K562 (cell line): ENCODE data around the gene RIMOC1. TPM values are rescaled to one million over a fixed set of nuclear protein-coding genes. Genes with fewer than 3 reads are reported as not detected.
A peak's percentile ranks its signal among the peaks of the same experiment; 100 is the strongest.

Source experiments
- ATAC-seq: fragments of 200-7000 bp; cut with Tn5 transposase; 3 replicates; pipeline ENCODE4 v1.9.1; 2020; ENCODE audit warnings: moderate library complexity
- BruUV-seq: library from RNA; stranded (reverse); fragments of 400-500 nt; replicated peaks from 2 replicates; lab custom pipeline; 2021; lab: Mats Ljungman, UMichigan
- CTCF ChIA-PET: fragments of 300-600 bp; formaldehyde crosslinking; extraction: SDS; loops from one replicate; lab custom pipeline; 2021; ENCODE audit warnings: low intra/inter-chr PET ratio; lab: Yijun Ruan, JAX
- POLR2A ChIA-PET: fragments of 300-600, 350-650 bp; sonication (Branson Sonifier 250); formaldehyde crosslinking; extraction: SDS; loops from one replicate; lab custom pipeline; 2021; ENCODE audit warnings: antibody characterized with exemption, inconsistent platforms; lab: Yijun Ruan, JAX
- DNase-seq, 4 experiments: peaks; one replicate each; pipeline versions ENCODE4 v3.0.0 to v3.0.0-alpha.2; 2011 to 2018; ENCODE audit warnings: low spot score in 3 of 4, mixed read lengths in 3 of 4; ENCODE audit errors: extremely low read depth in 1 of 4
- FAIRE-seq: peaks from 2 replicates; lab custom pipeline; 2011; peaks lifted over from hg19 to GRCh38; lab: Jason Lieb, UNC
- H2AFZ ChIP-seq: 2 replicates; pipeline ENCODE4 v1.6.0; 2011; ENCODE audit warnings: low read depth, low read length, control low read depth, inconsistent platforms
- H3K27ac ChIP-seq: fragments of 200-600 bp; 3 replicates; pipeline ENCODE4 v1.8.0; 2011; ENCODE audit warnings: low read depth, mild to moderate bottlenecking, control low read depth, inconsistent platforms, low read length, moderate library complexity, mixed read lengths; ENCODE audit errors: extremely low read depth
- H3K27me3 ChIP-seq, 2 experiments: fragments of 300-600 bp in 1 of 2; 2 replicates in 1 of 2; 3 replicates in 1 of 2; pipeline versions ENCODE4 v1.6.0 to v1.8.0; 2011; ENCODE audit warnings: inconsistent platforms in 2 of 2, low read length in 2 of 2, mild to moderate bottlenecking in 1 of 2, mixed read lengths in 1 of 2, moderate library complexity in 1 of 2; ENCODE audit not compliant: control insufficient read depth in 2 of 2, insufficient read depth in 2 of 2
- H3K36me3 ChIP-seq: fragments of 300-600 bp; 3 replicates; pipeline ENCODE4 v1.8.0; 2011; ENCODE audit warnings: mild to moderate bottlenecking, low read length, inconsistent platforms; ENCODE audit not compliant: control insufficient read depth, insufficient read depth
- H3K4me1 ChIP-seq, 2 experiments: fragments of 200-600 bp in 1 of 2; replicated peaks in 1 of 2; 2 replicates in 1 of 2; 3 replicates in 1 of 2; pipeline versions ENCODE4 v1.5.1 to v1.8.0; 2011; ENCODE audit warnings: inconsistent platforms in 2 of 2, low read length in 2 of 2, mild to moderate bottlenecking in 1 of 2, mixed read lengths in 1 of 2, moderate library complexity in 1 of 2; ENCODE audit not compliant: control insufficient read depth in 2 of 2, insufficient read depth in 2 of 2
- H3K4me2 ChIP-seq: 2 replicates; pipeline ENCODE4 v1.6.1; 2011; ENCODE audit warnings: low read length, control low read depth, inconsistent platforms, mixed read lengths; ENCODE audit not compliant: insufficient read depth
- H3K4me3 ChIP-seq: fragments of 200-600 bp; sonication (generic), shearing (Covaris generic); 2 replicates; pipeline ENCODE4 v1.5.1; 2016; ENCODE audit warnings: control low read depth, inconsistent platforms
- H3K79me2 ChIP-seq: fragments of 200-600 bp; 3 replicates; pipeline ENCODE4 v1.8.0; 2011; ENCODE audit warnings: low read length, inconsistent platforms; ENCODE audit not compliant: control insufficient read depth, insufficient read depth
- H3K9ac ChIP-seq, 2 experiments: 2 replicates each; pipeline versions ENCODE4 v1.6.0 to v1.6.1; 2011; ENCODE audit warnings: low read depth in 2 of 2, low read length in 2 of 2, control low read depth in 1 of 2, inconsistent platforms in 1 of 2, mild to moderate bottlenecking in 1 of 2, mixed read lengths in 1 of 2; ENCODE audit not compliant: insufficient read depth in 1 of 2
- H3K9me1 ChIP-seq: one replicate; pipeline ENCODE4 v1.6.0; 2011; ENCODE audit warnings: inconsistent platforms, mild to moderate bottlenecking, low read length, moderate library complexity; ENCODE audit not compliant: control insufficient read depth, insufficient read depth
- H3K9me3 ChIP-seq: replicated peaks from 2 replicates; pipeline ENCODE4 v1.5.1; 2011; ENCODE audit warnings: low read depth, low read length, inconsistent platforms; ENCODE audit not compliant: control insufficient read depth, insufficient read depth
- H4K20me1 ChIP-seq: replicated peaks from 2 replicates; pipeline ENCODE4 v1.6.1; 2011; ENCODE audit warnings: low read length, inconsistent platforms, mixed read lengths; ENCODE audit not compliant: control insufficient read depth, insufficient read depth
- AFF4 ChIP-seq: sonication (generic); formaldehyde crosslinking; IDR thresholded peaks from 2 replicates; pipeline ENCODE4 v1.8.0; 2023; ENCODE audit warnings: mild to moderate bottlenecking, missing genetic modification reagents
- ARHGAP35 ChIP-seq: fragments of 450-650 bp; IDR thresholded peaks from 2 replicates; pipeline ENCODE4 v1.6.1; 2018; ENCODE audit not compliant: partially characterized antibody
- CREB3 ChIP-seq: fragments of 450-650 bp; conservative IDR thresholded peaks from 2 replicates; pipeline ENCODE4 v1.6.1; 2016; ENCODE audit warnings: missing genetic modification characterization, low read depth, mild to moderate bottlenecking, missing compliant biosample characterization, moderate library complexity
- E2F3 ChIP-seq: fragments of 250-450 bp; sonication (Bioruptor Pico); IDR thresholded peaks from 2 replicates; pipeline ENCODE4 v1.4.0; 2020; ENCODE audit warnings: mild to moderate bottlenecking
- FOXK2 ChIP-seq, 2 experiments: fragments of 450-650 bp; IDR thresholded peaks in 1 of 2; conservative IDR thresholded peaks in 1 of 2; 2 replicates each; pipeline ENCODE4 v1.6.1; 2016; ENCODE audit warnings: low read depth in 2 of 2, mild to moderate bottlenecking in 1 of 2
- GTF2E2 ChIP-seq: fragments of 200-800 bp; sonication (Bioruptor generic); IDR thresholded peaks from 2 replicates; pipeline ENCODE4 v1.6.1; 2016; ENCODE audit warnings: missing genetic modification characterization, missing compliant biosample characterization
- RBM15 ChIP-seq: fragments of 200-400 bp; formaldehyde crosslinking; IDR thresholded peaks from 2 replicates; pipeline ENCODE4 v1.6.1; 2018; ENCODE audit warnings: mild to moderate bottlenecking, low read length, moderate library complexity; ENCODE audit not compliant: insufficient read depth
- RUNX1 ChIP-seq: sonication (generic); IDR thresholded peaks from 2 replicates; pipeline ENCODE4 v1.6.1; 2016; ENCODE audit warnings: antibody characterized with exemption, low read depth
- THRB ChIP-seq: fragments of 450-650 bp; formaldehyde crosslinking; conservative IDR thresholded peaks from 2 replicates; pipeline ENCODE4 v1.4.0; 2022; ENCODE audit warnings: mild to moderate bottlenecking, missing genetic modification characterization
- UBTF ChIP-seq, 2 experiments: IDR thresholded peaks; 2 replicates each; pipeline ENCODE4 v1.6.1; 2012; ENCODE audit warnings: improper control_type of control experiment in 2 of 2, low read depth in 2 of 2, low read length in 2 of 2, borderline replicate concordance in 1 of 2
- ZNF584 ChIP-seq: fragments of 200-800 bp; sonication (Bioruptor generic); IDR thresholded peaks from 2 replicates; pipeline ENCODE4 v1.6.1; 2016; ENCODE audit warnings: low read depth, mild to moderate bottlenecking, missing genetic modification characterization, missing compliant biosample characterization
- WGBS: fragments of 100-300 bp; shearing (Covaris generic); methylation state at CpG from one replicate; pipeline ENCODE4 v1.1.6; 2016; ENCODE audit warnings: low coverage, mixed read lengths; ENCODE audit not compliant: insufficient coverage; ENCODE audit errors: missing lambda C conversion rate; 5-methylcytosine and 5-hydroxymethylcytosine counted together
- in situ Hi-C: fragments of 300-500 bp; cut with MboI; formaldehyde crosslinking; loops from 4 replicates; pipeline ENCODE4 v1.15.0; 2018; ENCODE audit warnings: inconsistent platforms, mixed read lengths
- intact Hi-C: fragments of 100-400 bp; cut with micrococcal nuclease; formaldehyde crosslinking; loops from 2 replicates; pipeline ENCODE4 v1.14.2; 2022
- polyA plus RNA-seq, 8 experiments: library from polyadenylated mRNA; depleted of rRNA in 4 of 8; stranded (reverse) in 5 of 8; unstranded in 3 of 8; fragments of >200 nt; fragmentation: Nextera tagmentation in 2 of 8; fragmentation: Illumina TruSeq in 1 of 8; extraction: Ambion mirVana in 2 of 8; extraction: Trizol in 1 of 8; gene quantifications; 2 replicates each; pipeline versions ENCODE4 v1.2.1 to v1.2.3, GENCODE V29; 2011 to 2014; ENCODE audit warnings: inconsistent platforms in 1 of 8, missing spikeins in 1 of 8
- total RNA-seq, 7 experiments: library from RNA; depleted of rRNA in 6 of 7; stranded (reverse); fragments of >200 nt in 6 of 7; fragmentation: Illumina TruSeq in 2 of 7; extraction: Trizol in 2 of 7; gene quantifications; 2 replicates each; pipeline versions ENCODE4 v1.2.1 to v1.2.3, GENCODE V29; 2011 to 2021; ENCODE audit warnings: low replicate concordance in 1 of 7

Gene RIMOC1
- total and polyA plus RNA-seq, 9 of the 15 experiments (the other 6 are each of a cell fraction or from before 2014, with no cell fraction given) = 11.6 to 63.1 (median 30.8) TPM

GRCh38 chr5:41925555-41925951 lies 21.4 kb downstream of the RIMOC1 start:
- no TSS peak for BruUV-seq
- ChIA-PET CTCF (interaction anchor here (1.0 kb wide), 1 partner anchor 68 kb away, joined by 5 read pairs; no protein-coding TSS in a partner anchor), POLR2A (interaction anchor here (0.9 to 1.9 kb wide), 10 partner anchors 9 to 59 kb away, joined by 3 to 10 read pairs (median 4); partner anchors contain the start of gene RIMOC1)
- Histone ChIP-seq H2AFZ (peak overlapping the region; percentile 100), H3K4me1 (peaks cover 9 to 13% of the 10 kb centered on the region in 2 experiments; a peak in 3 of 5 replicates), H3K36me3 (peaks cover 34% of the 10 kb centered on the region; the same call in 2 of the 3 replicates), H3K4me3 (peak overlapping the region; percentile 66), H3K79me2 (peaks cover 27% of the 10 kb centered on the region), H3K9me3 (no peaks in the 10 kb centered on the region; the same call in 1 of the 2 replicates), H3K27me3 (no peaks in the 10 kb centered on the region), H3K27ac (peak overlapping the region; percentile 91), H3K9me1 (no peaks in the 10 kb centered on the region), H3K4me2 (peak overlapping the region; percentile 94), H4K20me1 (no peaks in the 10 kb centered on the region), H3K9ac (peak overlapping the region; percentile 91 to 99)
- WGBS = 0% methylated on average over 14 of the region's 18 CpGs
- DNase-seq = peak; percentile 54 to 76 (median 70)
- in situ Hi-C loops = no loop called here
- peak; percentile 73 for ATAC-seq
- FAIRE-seq = no peak
- intact Hi-C loops = loop anchor here (1.0 to 2.0 kb wide), 3 partner anchors 21 to 69 kb away; partner anchors contain the start of gene RIMOC1
- TF ChIP-seq UBTF (IDR thresholded peaks at IDR 0.05; ENCODE audit: borderline replicate concordance in 1 of 2, low read depth in 2 of 2, low read length in 2 of 2) = peak in 1 of 2 experiments; percentile 2; a peak in 2 of 4 replicates
- TF ChIP-seq GTF2E2 = peak; percentile 88
- no peak for TF ChIP-seq RBM15
- peak; percentile 62; the same call in 1 of the 2 replicates for TF ChIP-seq CREB3
- 0 out of 2 replicates have a peak, but pooled peaks have one; percentile 11 for TF ChIP-seq ZNF584 (CRISPR knock-in tag)
- TF ChIP-seq RUNX1 = no peak
- TF ChIP-seq AFF4 (CRISPR knock-in tag) = no peak
- TF ChIP-seq E2F3 (CRISPR knock-in tag) = no peak
- no peak for TF ChIP-seq THRB (CRISPR knock-in tag)
- no peak for TF ChIP-seq ARHGAP35
- no peak for TF ChIP-seq FOXK2 (conservative IDR thresholded peaks at IDR 0.05 in 1 of 2, IDR thresholded peaks at IDR 0.05 in 1 of 2; ENCODE audit: low read depth in 2 of 2)
